Erythroblast (primary cell): ENCODE results near the gene CERS2.

Experiments
- GATA1 ChIP-seq: IDR thresholded peaks from 2 replicates; pipeline ENCODE4 v1.6.1; 2011; ENCODE audit warnings: low read depth, mild to moderate bottlenecking, control low read depth, low read length, moderate library complexity
- POLR2A ChIP-seq: IDR thresholded peaks from 2 replicates; pipeline ENCODE4 v1.6.1; 2011; ENCODE audit warnings: mild to moderate bottlenecking, low read length

GRCh38 chr1:151002051-151002450 is 27.4 kb upstream of the CERS2 start:
- no peak for TF ChIP-seq POLR2A
- TF ChIP-seq GATA1, result no peak
